ENCODE data around the gene PPHLN1. TPM values are rescaled to one million over a fixed set of nuclear protein-coding genes. Genes with fewer than 3 reads are reported as not detected.
"Not testable (repeated sequence)": the region's sequence is repeated elsewhere in the genome, so short reads cannot be mapped to it uniquely, and the experiment has no call there.

The PPHLN1 gene
- total and polyA plus RNA-seq, 12 donors: 22.5 to 91.1 (median 52.6) TPM

GRCh38 chr12:42343721-42344120 lies 17.8 kb downstream of the PPHLN1 start:
- Histone ChIP-seq H3K36me3 (replicated peaks in 1 of 2) (no peaks in the 10 kb centered on the region), H3K4me3 (no peak overlapping the region), H3K9me3 (replicated peaks in 1 of 3) (no peaks in the 10 kb centered on the region), H3K27me3 (no peaks in the 10 kb centered on the region), H3K4me1 (replicated peaks in 1 of 2) (peaks cover 0 to 5% of the 10 kb centered on the region in 2 donors), H3K27ac (no peak overlapping the region)
- DNase-seq: no peak
- TF ChIP-seq POLR2A (IDR thresholded peaks at IDR 0.05): no peak
- TF ChIP-seq CTCF (IDR thresholded peaks at IDR 0.05): no peak
- 37 to 55% (median 47%) methylated on average over 3 of the region's 3 CpGs for WGBS, 4 donors
- intact Hi-C loops (cut with DNase I): no loop called here

- Histone ChIP-seq H3K9me3 (replicated peaks in 1 of 3) (no peaks in the 10 kb centered on the region), H3K4me3 (no peak overlapping the region), H3K4me1 (replicated peaks in 1 of 2) (peaks cover 0 to 5% of the 10 kb centered on the region in 2 donors), H3K36me3 (replicated peaks in 1 of 2) (no peaks in the 10 kb centered on the region), H3K27me3 (no peaks in the 10 kb centered on the region), H3K27ac (no peak overlapping the region)
- 100% methylated on average over 1 of the region's 1 CpG for WGBS, 4 donors
- intact Hi-C loops (cut with DNase I): no loop called here
- TF ChIP-seq CTCF (IDR thresholded peaks at IDR 0.05): no peak
- TF ChIP-seq POLR2A (IDR thresholded peaks at IDR 0.05): no peak
- no peak for DNase-seq
These were observed 20.5 kb downstream of the PPHLN1 start for GRCh38 chr12:42346403-42347002.

GRCh38 chr12:42349119-42350020 lies 23.4 kb downstream of the PPHLN1 start:
- intact Hi-C loops (cut with DNase I); DNase-seq; H3K4me1 ChIP-seq (replicated peaks in 1 of 2); H3K36me3 ChIP-seq (replicated peaks in 1 of 2); H3K4me3 ChIP-seq; H3K9me3 ChIP-seq (replicated peaks in 1 of 3); H3K27me3 ChIP-seq; H3K27ac ChIP-seq: not testable (repeated sequence)
- WGBS, 4 donors: 83 to 94% (median 92%) methylated on average over 10 to 15 of the region's 16 CpGs

- 96 to 100% (median 99%) methylated on average over 1 to 34 of the region's 34 CpGs for WGBS, 4 donors
- H3K27ac ChIP-seq; H3K4me1 ChIP-seq (replicated peaks in 1 of 2): not testable (repeated sequence)
These were observed 24.0 kb downstream of the PPHLN1 start for GRCh38 chr12:42350021-42350407.

GRCh38 chr12:42356344-42356743 lies 30.4 kb downstream of the PPHLN1 start:
- 41 to 53% (median 53%) methylated on average over 2 of the region's 2 CpGs for WGBS, 4 donors
- no peaks in the 10 kb centered on the region for H3K9me3 ChIP-seq (replicated peaks in 1 of 3)
- no peak overlapping the region for H3K4me3 ChIP-seq
- H3K27ac ChIP-seq: no peak overlapping the region
- H3K36me3 ChIP-seq (replicated peaks in 1 of 2): peaks cover 0 to 5% of the 10 kb centered on the region in 2 donors
- no peak for TF ChIP-seq POLR2A (IDR thresholded peaks at IDR 0.05)
- no peak for TF ChIP-seq CTCF (IDR thresholded peaks at IDR 0.05)
- intact Hi-C loops (cut with DNase I): no loop called here
- H3K4me1 ChIP-seq (replicated peaks in 1 of 2): no peaks in the 10 kb centered on the region
- no peaks in the 10 kb centered on the region for H3K27me3 ChIP-seq
- no peak for DNase-seq

More at GRCh38 chr12:42350021-42350407, 24.0 kb downstream of the PPHLN1 start:
- H3K4me3 ChIP-seq; H3K36me3 ChIP-seq (replicated peaks in 1 of 2); DNase-seq; H3K27me3 ChIP-seq; intact Hi-C loops (cut with DNase I); H3K9me3 ChIP-seq (replicated peaks in 1 of 3): not testable (repeated sequence)
